Measurements from ENCODE around the gene NUDT11.
"Not testable (repeated sequence)": the region's sequence is repeated elsewhere in the genome, so short reads cannot be mapped to it uniquely, and the experiment has no call there.

NUDT11 gene

GRCh38 chrX:51496501-51497291 lies at the start of gene NUDT11:
NUDT11 (minus strand) TSS chrX:51496592; CDS start chrX:51496444, 148 bp downstream.
- DNase-seq (ENCODE audit: low read depth, low spot score) = peak; percentile 17

GRCh38 chrX:51520393-51520792 lies 24.0 kb upstream of the NUDT11 start:
- no peak for DNase-seq (ENCODE audit: low read depth, low spot score)

GRCh38 chrX:51519131-51519530 lies 22.7 kb upstream of the NUDT11 start:
- not testable (repeated sequence) for DNase-seq (ENCODE audit: low read depth, low spot score)

GRCh38 chrX:51507551-51507950 lies 11.2 kb upstream of the NUDT11 start:
- DNase-seq (ENCODE audit: low read depth, low spot score) = no peak

GRCh38 chrX:51495701-51496488 lies 497 bp downstream of the NUDT11 start:
- not testable (repeated sequence) for DNase-seq (ENCODE audit: low read depth, low spot score)

GRCh38 chrX:51494409-51494808 lies 2.0 kb downstream of the NUDT11 start:
- DNase-seq (ENCODE audit: low read depth, low spot score) = no peak

- DNase-seq (ENCODE audit: low read depth, low spot score) = no peak
These were observed 8.5 kb downstream of the NUDT11 start for GRCh38 chrX:51487960-51488267.

- no peak for DNase-seq (ENCODE audit: low read depth, low spot score)
These were observed 11.8 kb downstream of the NUDT11 start for GRCh38 chrX:51484616-51485015.

GRCh38 chrX:51482411-51482810 lies 14.0 kb downstream of the NUDT11 start:
- not testable (repeated sequence) for DNase-seq (ENCODE audit: low read depth, low spot score)

GRCh38 chrX:51476930-51477329 lies 19.5 kb downstream of the NUDT11 start:
- no peak for DNase-seq (ENCODE audit: low read depth, low spot score)

- DNase-seq (ENCODE audit: low read depth, low spot score) = no peak
These were observed 33.1 kb downstream of the NUDT11 start for GRCh38 chrX:51463322-51463721.

- DNase-seq (ENCODE audit: low read depth, low spot score) = peak; percentile 9
These were observed 35.0 kb downstream of the NUDT11 start for GRCh38 chrX:51461053-51462044.

GRCh38 chrX:51459125-51459524 lies 37.3 kb downstream of the NUDT11 start:
- no peak for DNase-seq (ENCODE audit: low read depth, low spot score)

- no peak for DNase-seq (ENCODE audit: low read depth, low spot score)
These were observed 39.6 kb downstream of the NUDT11 start for GRCh38 chrX:51456814-51457213.

- no peak for DNase-seq (ENCODE audit: low read depth, low spot score)
These were observed 40.1 kb downstream of the NUDT11 start for GRCh38 chrX:51456246-51456645.

- no peak for DNase-seq (ENCODE audit: low read depth, low spot score)
These were observed 56.0 kb downstream of the NUDT11 start for GRCh38 chrX:51440365-51440764.
